ENCODE measurements around the gene CHCHD3.

- no peak for TF ChIP-seq CTCF (optimal IDR thresholded peaks at IDR 0.05 in 1 of 3, IDR thresholded peaks at IDR 0.05 in 1 of 3, conservative IDR thresholded peaks at IDR 0.05 in 1 of 3; ENCODE audit: extremely low read depth in 1 of 3, insufficient read depth in 2 of 3, low read length in 3 of 3)
- TF ChIP-seq EZH2 (IDR thresholded peaks at IDR 0.05; ENCODE audit: low read length), result no peak
These were observed 146.3 kb downstream of the CHCHD3 start for GRCh38 chr7:132935608-132936007.
